GM19463 (cell line): Measurements from ENCODE around the gene STX10.
A peak's percentile ranks its signal among the peaks of the same experiment; 100 is the strongest.
"Not testable (repeated sequence)": the region's sequence is repeated elsewhere in the genome, so short reads cannot be mapped to it uniquely, and the experiment has no call there.

Source experiments
- ATAC-seq: cut with Tn5 transposase; IDR thresholded peaks from one replicate; pipeline ENCODE4 v1.9.1; 2021; ENCODE audit warnings: mild to moderate bottlenecking, moderate library complexity; ENCODE audit not compliant: unreplicated experiment

The STX10 gene

DNA sequence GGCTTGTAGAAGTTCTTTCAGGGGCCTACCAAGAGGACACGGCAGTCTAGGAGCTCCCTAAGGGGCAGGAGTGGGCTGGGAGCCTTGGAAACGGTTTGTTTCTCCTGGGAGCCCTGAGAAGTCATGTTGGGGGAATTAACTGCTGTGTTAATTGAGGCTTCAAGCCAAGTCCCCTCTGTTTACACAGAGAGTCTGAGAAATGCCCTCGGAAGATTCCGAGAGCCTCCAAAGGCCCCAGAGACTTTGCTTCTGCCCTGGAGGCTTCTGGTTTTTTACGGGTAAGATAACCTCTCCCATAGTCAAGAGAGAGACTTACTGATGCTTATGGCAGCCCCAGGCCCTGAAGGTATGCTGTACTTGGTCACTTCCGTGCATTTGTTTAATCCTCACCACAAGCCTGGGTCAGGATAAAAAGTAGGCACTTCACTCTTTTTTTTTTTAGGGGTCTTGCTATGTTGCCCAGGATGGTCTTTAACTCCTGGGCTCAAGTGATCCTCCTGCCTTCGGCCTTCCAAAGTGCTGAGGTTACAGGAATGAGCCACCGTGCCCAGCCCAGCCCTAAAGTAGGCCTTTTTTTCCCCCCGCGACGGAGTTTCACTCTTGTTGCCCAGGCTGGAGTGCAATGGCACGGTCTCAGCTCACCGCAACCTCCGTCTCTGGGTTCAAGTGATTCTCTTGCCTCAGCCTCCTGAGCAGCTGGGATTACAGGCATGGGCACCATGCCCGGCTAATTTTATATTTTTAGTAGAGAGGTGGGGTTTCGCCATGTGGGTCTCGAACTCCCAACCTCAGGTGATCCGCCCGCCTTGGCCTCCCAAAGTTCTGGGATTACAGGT, 15.2 kb upstream of the STX10 start:
- ATAC-seq = no peak

DNA sequence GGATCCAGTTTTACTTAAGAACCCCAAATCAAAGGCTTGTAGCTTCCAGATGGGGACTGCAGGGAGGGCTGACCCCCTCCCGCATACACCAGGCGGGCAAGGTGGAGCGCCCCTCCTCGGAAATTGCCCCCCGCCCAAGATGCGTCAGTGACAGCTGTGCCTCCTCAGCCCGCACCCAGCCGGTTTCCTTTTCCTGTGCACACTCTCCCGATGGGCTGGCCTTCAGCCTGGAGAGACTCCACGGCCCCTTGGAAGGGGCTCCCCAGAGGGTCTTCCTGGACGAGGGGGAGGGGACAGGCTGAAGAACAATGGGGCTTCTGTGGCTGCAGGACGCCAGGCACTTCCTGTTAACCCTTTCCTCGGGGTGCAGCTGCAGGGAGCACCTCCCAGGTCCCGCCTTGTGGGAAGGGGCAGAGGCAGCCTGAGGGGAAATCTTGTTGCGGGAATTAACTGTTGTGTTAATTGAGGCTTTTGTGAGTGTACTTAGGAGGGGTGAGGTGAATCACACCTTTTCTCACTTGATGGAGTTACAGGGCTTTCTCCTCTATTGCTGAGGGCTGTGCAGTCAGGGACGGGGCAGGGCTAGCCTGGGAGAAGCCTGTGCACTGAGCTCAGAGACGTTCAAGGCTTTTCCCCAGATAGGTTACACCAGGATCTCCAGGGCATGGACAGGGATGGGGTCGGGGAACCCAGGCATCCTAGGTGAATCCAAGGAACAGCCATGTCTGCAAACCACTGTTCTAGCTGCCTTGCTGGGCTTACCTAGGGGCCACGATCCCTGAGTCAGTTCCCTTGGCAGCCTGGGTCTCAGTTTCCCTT, 14.4 kb upstream of the STX10 start:
- no peak for ATAC-seq

DNA sequence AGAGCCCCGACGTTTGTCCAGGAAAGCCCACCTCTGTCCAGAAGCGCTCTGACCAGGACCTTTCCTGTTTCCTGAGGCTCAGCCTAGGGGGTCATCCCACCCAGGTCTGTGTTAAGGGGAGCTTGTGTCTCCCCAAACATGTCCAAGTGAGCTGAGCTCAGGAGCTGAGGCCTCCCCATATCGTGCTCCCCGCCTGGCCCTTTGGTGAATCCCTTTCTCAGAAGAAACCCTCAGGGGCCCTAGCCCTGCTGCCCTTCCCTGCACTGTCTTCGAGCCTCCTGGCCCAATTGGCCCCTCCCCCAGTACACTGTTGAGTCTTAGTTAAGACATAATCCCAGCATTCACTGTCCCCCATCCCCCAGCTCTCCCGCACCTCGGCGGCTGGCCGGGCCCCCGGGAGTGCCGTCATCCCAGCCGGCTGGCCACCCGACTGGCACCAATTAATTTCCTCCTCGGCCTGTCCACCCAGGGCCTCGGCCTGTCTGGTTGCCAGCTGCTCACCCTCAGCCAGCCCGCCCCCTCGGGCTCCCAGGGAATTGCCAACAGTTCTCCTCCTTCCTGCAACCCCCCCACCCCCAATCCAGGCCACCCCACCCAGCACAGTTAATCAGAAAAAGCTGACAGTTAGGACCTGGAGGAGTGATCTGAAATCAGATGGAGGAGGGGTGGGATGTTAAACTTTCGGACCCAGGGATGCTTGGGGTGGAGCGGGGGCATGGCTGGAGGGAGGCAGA, 13.6 kb upstream of the STX10 start:
- no peak for ATAC-seq

DNA sequence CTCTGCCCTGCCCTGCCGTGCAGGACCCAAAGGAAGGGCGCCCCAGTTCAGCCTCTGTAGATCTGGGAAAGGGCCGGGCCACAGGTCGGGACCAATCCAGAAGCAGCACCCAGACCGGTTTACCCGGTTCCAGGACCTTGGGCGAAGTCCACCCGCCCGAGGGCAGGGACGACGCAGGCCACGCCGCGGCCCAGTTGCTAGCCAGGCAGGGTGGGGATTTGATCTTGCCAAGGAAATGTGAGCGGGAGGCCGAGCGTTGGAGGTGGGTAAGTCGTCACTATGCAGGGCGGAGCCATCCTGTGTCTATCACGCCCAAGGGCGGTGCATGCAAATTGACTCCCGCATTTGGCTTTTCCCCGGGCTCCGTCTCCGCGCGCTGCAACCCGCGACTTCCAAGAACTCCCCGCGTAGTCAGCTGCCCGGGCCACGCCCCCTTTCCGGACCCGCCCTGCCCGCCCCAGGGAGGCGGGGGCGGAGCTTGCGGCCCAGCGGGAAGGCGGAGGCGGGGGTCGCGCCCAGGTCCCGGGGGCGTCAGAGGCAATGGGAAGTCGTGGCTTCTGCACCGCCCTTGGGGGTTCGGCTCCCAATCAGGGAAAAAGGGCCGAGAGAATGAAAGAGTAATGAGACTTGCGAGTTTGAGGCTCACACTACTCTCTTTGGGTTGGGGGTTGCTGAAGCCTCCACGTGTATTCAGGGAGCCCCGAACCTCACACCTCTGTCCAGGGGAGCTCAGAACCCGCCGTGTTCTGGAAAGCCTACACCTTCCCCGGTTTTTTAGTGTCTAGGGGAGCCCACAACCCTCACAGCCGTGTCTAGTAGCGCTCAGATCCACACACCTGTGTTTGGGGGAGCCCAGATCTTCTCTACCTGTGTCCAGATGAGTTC, 12.8 kb upstream of the STX10 start:
- peak; percentile 52 for ATAC-seq

DNA sequence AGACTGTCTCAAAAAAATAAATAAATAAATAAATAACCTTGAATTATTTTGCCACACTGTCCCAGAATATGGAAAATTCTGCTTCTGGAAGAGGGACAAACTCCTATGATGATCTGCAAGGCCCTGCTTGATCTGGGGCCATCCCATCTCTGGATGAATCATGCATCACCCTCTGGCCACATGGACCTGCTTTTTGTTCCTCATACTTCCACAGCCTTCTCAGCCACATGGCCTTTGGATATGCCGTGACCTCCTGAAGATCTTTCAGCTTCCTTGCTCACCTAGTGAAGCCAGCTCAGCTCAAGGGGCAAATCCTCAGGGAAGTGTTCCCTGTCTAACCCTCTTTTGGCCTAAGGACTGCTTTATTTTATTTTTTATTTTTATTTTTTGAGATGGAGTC, 10.4 kb upstream of the STX10 start:
- no peak for ATAC-seq

DNA sequence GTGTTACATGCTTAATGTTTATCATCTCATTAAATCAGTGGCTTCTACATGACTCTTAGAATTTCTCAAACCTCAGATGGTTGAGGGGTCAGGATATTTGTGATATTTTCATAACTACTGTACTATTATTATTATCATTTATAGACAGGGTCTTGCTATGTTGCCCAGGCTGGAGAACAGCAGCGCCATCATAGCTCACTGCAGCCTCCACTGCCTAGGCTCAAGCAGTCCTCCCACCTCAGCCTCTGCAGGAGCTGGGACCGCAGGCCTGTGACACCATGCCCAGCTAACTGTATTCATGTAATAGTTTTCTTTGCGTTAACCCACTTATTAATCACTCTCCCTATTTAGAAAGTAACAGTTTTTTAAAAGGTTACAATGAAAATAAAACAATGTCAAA, 9.5 kb upstream of the STX10 start:
- no peak for ATAC-seq

DNA sequence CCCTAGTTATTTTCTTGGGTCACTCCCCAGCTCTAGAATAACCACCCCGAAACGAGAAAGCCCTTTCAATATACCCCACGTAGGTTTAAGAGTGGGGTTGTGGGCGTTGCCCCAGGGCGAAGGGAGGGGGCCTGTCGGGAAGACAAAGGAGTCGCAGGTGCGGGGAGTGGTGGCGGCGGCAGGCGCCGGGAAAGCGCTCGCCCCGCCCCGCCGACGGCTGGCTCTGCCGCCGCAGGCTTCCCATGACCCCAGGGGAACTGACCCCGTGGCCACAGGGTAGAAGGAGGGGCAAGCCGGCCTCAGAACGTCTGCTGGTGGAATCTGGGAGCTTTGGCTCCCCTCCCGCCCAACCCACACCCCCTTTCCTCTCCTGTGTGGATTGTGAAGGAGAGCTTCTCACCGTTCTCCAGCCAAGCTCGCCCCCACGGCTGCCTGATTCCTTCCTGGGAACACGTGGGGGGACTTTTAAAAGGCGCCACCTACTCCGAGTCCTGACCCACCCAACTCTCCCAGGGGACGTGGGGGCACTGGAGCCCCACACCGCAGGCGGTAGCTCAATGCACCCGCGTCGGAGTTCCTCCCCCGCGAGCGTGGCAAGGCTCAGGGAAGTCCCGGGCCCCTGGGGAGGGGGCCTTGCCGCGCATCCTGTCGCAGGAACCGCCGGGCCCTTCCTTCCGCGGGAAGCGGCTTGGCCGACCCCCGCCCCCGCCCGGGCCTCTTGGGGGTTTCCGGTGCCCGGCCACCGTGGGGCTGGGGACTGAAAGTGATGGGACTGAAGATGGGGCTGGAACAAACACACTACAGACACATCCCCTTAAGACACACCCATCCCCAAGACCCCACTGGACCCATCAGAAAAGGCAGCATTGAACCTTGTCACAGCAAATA, 5.5 kb upstream of the STX10 start:
- ATAC-seq = no peak

DNA sequence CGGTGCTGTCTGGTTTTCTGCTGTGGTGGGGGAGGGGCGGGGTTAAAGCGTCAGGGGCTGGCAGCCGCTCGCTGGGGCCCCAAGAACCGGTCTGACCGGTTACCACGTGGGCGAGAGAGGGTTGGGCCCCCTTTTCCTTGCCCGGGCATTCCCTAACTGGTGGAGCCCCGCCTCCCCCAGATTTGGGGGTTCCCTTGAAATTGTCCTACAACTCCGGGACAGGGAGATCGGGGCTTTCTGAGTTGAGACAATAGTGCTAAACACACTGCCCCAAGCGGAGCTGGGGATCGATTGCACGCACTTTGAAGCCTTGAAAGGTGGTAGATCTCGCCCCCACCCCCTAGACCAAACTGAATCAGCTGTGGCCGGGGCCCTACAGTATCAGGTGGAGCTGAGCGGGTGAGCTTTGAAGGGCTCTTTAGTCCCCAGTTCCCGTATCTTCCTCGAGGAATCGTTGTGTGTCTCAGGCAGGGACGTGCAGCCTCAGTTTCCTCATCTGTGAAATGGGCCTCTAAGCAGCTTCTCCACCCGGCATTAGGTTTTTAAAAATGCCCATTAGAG, 4.8 kb upstream of the STX10 start:
- no peak for ATAC-seq

DNA sequence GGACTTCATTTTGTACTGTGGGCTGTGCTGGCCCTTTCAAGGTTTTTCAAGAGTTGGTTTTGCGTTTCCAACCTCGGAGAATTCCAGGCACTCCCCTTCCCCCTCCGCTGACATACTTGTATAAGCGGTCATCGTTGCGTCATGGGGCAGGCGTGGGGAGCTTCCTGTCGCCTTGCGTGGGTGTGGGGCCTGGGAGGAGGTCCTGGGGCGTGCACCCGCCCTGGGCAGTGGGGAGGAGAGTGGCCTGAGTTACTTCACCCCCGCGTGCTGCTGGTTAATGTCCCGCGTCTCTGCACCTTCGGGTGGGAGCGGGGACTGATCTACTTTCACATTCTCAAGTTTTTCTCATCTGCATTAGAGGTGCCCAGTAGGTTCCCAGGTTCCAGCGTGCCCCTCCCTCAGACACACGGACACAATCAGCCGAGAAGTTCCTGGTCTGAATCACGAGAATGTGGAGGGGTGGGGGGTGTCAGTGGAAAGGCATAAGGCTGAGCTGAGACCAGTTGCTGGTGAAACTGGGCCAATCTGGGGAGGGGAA, 4.1 kb upstream of the STX10 start:
- ATAC-seq = no peak

DNA sequence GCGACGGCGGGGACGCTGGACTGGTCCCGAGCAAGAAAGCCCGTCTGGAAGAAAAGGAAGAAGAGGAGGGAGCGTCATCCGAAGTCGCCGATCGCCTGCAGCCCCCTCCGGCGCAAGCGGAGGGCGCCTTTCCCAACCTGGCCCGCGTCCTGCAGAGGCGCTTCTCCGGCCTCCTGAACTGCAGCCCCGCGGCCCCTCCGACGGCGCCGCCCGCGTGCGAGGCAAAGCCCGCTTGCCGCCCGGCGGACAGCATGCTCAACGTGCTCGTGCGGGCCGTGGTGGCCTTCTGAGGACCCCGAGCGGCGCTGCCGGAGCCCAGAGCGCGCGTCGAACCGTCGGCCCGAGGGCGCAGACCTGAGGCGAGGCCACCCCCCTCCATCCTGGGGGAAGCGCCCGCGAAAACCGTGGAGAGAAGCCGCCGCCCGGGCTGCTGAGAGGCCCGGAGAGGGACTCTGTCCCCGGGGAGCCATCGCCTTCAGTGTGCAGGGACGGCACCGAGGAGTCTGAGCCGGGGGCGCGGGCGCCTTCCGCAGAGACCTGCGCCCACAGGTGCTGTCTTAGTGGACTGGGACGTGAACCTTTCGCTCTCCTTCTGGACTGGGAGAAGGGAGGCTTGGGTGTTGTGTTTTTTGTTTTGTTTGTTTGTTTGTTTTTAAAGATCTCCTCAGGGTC, 3.5 kb upstream of the STX10 start:
- ATAC-seq = no peak

DNA sequence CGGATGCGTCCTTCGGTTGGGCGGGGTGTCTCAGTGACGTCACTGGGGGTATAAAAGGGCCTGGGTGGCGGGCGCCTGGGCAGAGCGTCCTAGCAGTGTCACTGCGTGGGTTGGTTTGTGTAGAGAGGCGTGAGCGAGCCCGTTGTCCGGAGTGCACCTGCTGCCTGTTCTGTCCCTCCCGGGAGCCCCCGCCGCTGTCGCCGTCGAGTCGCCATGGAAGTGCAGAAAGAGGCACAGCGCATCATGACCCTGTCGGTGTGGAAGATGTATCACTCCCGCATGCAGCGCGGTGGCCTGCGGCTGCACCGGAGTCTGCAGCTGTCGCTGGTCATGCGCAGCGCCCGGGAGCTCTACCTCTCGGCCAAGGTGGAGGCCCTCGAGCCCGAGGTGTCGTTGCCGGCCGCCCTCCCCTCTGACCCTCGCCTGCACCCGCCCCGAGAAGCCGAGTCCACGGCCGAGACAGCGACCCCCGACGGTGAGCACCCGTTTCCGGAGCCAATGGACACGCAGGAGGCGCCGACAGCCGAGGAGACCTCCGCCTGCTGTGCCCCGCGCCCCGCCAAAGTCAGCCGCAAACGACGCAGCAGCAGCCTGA, 2.9 kb upstream of the STX10 start:
- ATAC-seq = peak; percentile 31

DNA sequence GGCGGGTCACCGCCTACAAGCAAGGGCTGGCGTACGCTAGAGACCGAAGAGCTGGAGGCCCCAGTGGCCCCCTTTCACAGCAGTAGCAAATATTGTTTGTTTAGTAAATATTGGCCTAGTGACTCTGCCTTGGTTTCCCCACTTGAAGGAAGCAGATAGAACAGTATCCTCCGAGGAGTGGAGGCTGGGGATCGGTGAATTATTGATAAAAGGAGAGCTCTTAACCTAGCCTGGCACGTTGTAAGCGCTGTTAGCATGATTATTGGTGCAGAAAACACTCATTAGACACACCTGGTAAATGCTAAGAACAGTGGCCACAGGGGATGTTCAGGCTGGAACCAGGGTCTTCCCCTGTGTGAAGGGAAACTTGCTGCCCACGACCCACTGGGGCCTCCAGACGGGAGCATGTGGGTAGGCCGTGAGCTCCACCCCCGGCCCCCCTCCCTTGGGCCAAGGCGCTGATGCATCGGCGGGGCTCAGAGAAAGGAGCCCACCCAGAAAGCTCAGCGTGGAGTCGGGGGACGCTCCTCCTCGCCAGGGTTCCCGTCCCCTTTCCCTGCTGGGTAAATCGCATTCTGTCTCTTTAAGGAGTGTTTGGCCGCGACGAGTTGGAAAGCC, 2.3 kb upstream of the STX10 start:
- ATAC-seq = peak; percentile 3

DNA sequence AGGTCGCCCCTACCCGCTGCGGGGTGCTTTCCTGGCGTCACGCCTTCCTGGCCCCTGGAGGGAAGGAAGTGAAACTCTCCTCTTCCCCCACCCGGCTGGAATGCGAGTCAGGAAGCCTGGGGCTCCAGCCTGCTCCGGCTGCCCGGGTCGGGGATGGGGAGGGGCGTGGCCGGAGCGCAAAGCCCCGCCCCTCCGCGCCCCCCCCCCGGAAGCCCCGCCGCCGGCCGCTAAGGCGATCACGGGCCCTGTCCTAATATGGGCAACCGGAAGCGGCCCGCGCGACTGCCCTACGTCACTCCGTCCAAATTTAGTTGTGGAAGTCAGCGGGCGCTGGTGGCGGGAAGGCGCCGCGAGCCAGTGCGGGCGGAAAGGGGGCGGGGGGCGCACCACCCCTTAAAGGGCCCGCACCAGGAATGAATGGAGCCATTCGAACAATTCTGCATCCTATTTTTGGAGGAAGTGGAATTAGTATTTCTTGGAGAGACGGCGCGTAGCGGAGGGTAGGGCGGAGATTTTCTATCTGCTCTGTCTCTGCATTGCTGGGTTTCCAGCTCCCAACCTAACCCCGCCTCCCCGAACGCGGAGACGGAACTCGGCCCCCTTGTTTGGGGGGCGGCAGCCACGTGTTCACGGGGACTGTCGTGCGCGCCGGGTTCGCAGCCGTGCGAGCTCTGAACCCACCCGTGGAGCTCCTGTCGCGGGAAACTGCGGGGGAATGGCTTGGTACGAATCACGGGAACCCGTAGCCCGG, 1.6 kb upstream of the STX10 start:
- ATAC-seq = peak; percentile 44

DNA sequence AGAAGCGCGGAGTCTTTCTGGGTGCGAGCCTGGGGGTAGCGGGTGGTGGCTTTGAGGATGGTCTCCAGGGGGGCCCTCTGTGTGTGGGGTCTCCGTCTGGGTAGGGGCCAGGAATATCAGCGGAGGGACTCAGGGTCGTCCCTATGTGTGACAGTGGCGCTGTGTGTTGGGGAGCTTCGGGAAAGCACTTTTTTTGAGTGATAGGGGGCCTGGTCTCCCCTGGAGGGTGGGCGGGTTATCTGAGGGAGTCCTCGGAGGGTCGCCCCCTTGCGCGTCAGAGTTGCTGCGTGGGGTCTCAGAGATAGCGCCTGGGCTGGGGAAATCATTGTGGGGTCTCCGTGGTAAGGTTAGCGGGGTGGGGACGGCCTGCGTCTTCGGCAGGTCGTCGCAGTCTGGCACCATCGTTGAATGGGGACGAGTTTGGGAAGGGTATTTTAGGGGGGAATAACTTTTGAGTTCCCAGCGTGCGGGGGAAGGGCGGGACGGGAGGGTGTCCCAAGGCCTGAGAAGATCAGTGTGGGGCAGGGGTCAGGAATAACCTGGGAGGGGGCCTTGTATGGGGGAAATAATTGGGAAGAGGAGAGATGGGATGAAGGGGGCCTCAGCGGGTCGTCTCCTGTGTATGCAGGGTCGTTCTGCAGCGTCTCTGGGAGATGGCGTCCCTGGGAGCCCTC, 893 bp upstream of the STX10 start:
- no peak for ATAC-seq

DNA sequence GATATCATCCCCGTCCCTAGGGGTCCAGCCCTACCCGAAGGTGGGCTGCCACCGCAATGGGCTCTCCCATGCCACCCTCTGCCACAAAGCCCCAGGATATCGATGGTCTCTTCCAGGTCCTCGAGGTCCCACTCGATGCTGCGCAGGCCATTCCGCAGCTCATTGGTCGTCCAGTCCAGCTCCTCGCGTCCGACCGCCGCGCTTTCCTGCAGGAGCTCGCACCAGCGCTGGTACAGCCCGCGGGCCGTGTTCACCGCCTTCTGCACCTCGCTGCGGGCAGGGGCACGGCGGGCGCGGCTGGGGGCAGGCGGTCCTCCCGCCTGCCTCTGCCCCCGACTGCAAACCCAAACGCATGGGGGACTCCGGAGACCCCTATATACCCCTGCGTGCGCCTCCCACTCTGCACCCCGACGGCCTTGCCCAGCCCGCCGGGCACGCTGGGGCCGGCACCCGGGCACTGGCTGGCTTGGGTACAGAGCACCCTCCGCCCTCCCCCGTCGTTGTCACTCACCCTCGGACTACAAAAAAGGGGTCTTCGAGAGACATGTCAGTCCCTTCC, 468 bp downstream of the STX10 start:
- ATAC-seq = no peak

DNA sequence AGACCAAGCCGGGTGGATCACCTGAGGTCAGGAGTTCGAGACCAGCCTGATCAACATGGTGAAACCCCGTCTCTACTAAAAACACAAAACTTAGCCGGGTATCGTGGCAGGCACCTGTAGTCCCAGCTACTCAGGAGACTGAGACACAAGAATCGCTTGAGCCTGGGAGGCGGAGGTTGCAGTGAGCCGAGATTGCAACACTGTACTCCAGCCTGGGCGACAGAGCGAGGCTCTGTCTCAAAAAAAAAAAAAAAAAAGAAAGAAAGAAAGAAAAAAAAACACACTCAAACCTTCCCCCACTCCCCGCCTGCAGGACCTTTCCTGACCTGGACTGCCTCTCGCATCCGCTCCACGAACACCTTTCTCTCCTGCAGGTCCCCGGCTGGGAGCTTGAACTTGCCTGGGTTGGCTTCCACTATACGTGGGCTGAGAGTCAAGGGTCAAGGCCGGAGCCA, 975 bp downstream of the STX10 start:
- not testable (repeated sequence) for ATAC-seq
